HEK293T (cell line): Measurements from ENCODE around the gene PKP1.

Experiments
- CTCF ChIA-PET: fragments of 350-600 bp; formaldehyde crosslinking; extraction: SDS; loops from one replicate; lab custom pipeline; 2021; ENCODE audit warnings: antibody characterized with exemption, inconsistent platforms; lab: Yijun Ruan, JAX
- POLR2A ChIA-PET: fragments of 350-600 bp; formaldehyde crosslinking; extraction: SDS; loops from one replicate; lab custom pipeline; 2020; ENCODE audit warnings: antibody characterized with exemption, inconsistent platforms; lab: Yijun Ruan, JAX
- DNase-seq: peaks from one replicate; pipeline ENCODE4 v3.0.0; 2012; ENCODE audit warnings: mixed read lengths; ENCODE audit errors: extremely low spot score
- ARNT ChIP-seq: fragments of 450-650 bp; IDR thresholded peaks from 2 replicates; pipeline ENCODE4 v1.6.1; 2017; ENCODE audit warnings: mild to moderate bottlenecking
- BHLHE40 ChIP-seq: fragments of 450-650 bp; IDR thresholded peaks from 2 replicates; pipeline ENCODE4 v1.6.1; 2016; ENCODE audit warnings: mild to moderate bottlenecking, moderate library complexity, borderline replicate concordance
- CTBP1 ChIP-seq: fragments of 450-650 bp; IDR thresholded peaks from 2 replicates; pipeline ENCODE4 v1.6.1; 2016; ENCODE audit warnings: borderline replicate concordance
- ELF4 ChIP-seq: fragments of 450-650 bp; IDR thresholded peaks from 2 replicates; pipeline ENCODE4 v1.6.1; 2017; ENCODE audit warnings: antibody characterized with exemption
- FOXA1 ChIP-seq: fragments of 450-650 bp; IDR thresholded peaks from 2 replicates; pipeline ENCODE4 v1.6.1; 2016; ENCODE audit warnings: mild to moderate bottlenecking
- FOXK2 ChIP-seq: fragments of 450-650 bp; IDR thresholded peaks from 2 replicates; pipeline ENCODE4 v1.6.1; 2016; ENCODE audit warnings: mild to moderate bottlenecking
- FOXM1 ChIP-seq: fragments of 450-650 bp; IDR thresholded peaks from 2 replicates; pipeline ENCODE4 v1.6.1; 2017; ENCODE audit warnings: mild to moderate bottlenecking, borderline replicate concordance
- HDGF ChIP-seq: fragments of 450-650 bp; IDR thresholded peaks from 2 replicates; pipeline ENCODE4 v1.6.1; 2017; ENCODE audit warnings: antibody characterized with exemption, borderline replicate concordance
- L3MBTL2 ChIP-seq: fragments of 450-650 bp; conservative IDR thresholded peaks from 2 replicates; pipeline ENCODE4 v1.6.1; 2016; ENCODE audit warnings: mild to moderate bottlenecking
- LEF1 ChIP-seq: fragments of 450-650 bp; IDR thresholded peaks from 2 replicates; pipeline ENCODE4 v1.6.1; 2017; ENCODE audit warnings: mild to moderate bottlenecking, borderline replicate concordance
- NFRKB ChIP-seq: fragments of 450-650 bp; IDR thresholded peaks from 2 replicates; pipeline ENCODE4 v1.6.1; 2016; ENCODE audit warnings: mild to moderate bottlenecking, moderate library complexity
- SP1 ChIP-seq: fragments of 450-650 bp; IDR thresholded peaks from 2 replicates; pipeline ENCODE4 v1.6.1; 2017
- SUZ12 ChIP-seq: fragments of 450-650 bp; IDR thresholded peaks from 2 replicates; pipeline ENCODE4 v1.6.1; 2016; ENCODE audit warnings: mild to moderate bottlenecking
- TARDBP ChIP-seq: fragments of 450-650 bp; IDR thresholded peaks from 2 replicates; pipeline ENCODE4 v1.6.1; 2016
- ZNF384 ChIP-seq: fragments of 450-650 bp; IDR thresholded peaks from 2 replicates; pipeline ENCODE4 v1.6.1; 2016
- TF ChIP-seq, protein P1 (sequence below): fragments of 450-650 bp; IDR thresholded peaks from 2 replicates; pipeline ENCODE4 v1.6.1; 2016

Gene PKP1

DNA sequence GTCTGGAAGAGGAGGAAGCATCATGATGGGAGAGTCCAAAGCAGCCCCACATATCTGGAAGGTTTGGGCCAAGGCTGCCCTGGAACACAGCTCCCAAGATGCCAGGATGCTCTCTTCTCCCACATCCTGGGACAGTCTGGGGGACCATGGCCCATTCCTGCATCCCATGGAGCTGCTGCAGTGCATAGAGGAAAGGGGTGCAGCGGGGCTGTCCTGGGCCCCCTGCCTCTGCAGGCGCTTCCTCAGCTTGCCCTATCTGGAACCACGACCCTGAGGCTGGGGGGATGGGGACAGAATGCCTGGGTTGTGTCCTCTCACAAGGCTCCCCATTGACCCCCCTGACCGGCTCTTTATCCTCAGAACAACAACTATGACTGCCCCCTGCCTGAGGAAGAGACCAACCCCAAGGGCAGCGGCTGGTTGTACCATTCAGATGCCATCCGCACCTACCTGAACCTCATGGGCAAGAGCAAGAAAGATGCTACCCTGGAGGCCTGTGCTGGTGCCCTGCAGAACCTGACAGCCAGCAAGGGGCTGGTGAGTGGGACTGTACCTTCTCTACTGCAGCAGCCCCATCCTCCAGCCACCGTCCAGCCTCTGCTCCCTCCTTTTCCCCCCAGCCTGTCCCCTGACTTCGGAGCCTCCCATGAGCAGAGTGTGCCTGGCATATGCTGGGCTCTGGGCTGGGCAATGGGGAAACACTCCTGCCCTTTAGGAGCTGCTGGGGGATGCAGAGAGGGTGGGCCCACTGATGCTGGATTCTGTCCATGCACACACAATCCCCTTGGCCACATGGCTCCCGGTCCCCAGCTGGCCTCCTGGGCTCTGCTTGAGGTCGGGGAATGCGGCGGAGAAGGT, 39.6 kb downstream of the PKP1 start:
- TF ChIP-seq TARDBP (no peak), ELF4 (no peak), FOXA1 (no peak), FOXK2 (no peak), LEF1 (no peak), ZNF384 (no peak), BHLHE40 (no peak), NFRKB (no peak), L3MBTL2 (no peak), HDGF (no peak), SP1 (no peak), FOXM1 (no peak), CTBP1 (no peak), SUZ12 (no peak), ARNT (no peak)
- TF ChIP-seq, protein P1, sequence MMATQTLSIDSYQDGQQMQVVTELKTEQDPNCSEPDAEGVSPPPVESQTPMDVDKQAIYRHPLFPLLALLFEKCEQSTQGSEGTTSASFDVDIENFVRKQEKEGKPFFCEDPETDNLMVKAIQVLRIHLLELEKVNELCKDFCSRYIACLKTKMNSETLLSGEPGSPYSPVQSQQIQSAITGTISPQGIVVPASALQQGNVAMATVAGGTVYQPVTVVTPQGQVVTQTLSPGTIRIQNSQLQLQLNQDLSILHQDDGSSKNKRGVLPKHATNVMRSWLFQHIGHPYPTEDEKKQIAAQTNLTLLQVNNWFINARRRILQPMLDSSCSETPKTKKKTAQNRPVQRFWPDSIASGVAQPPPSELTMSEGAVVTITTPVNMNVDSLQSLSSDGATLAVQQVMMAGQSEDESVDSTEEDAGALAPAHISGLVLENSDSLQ = no peak
- DNase-seq = no peak
- CTCF ChIA-PET = no interaction called here
- POLR2A ChIA-PET = no interaction called here

DNA sequence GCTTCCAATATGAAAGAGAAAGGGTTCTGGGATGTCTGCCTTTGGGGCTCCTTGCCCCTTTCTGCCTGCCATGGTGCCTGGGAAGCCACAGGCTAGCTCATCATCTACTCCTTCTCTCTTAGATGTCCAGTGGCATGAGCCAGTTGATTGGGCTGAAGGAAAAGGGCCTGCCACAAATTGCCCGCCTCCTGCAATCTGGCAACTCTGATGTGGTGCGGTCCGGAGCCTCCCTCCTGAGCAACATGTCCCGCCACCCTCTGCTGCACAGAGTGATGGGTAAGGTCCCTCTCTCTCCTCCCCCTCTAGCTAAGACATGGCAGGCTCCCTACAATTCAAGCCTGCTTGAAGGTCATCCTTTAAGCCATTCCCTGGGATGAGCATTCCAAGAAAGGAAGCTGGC, 41.0 kb downstream of the PKP1 start:
- TF ChIP-seq ZNF384 (no peak), NFRKB (no peak), ELF4 (no peak), L3MBTL2 (no peak), FOXK2 (no peak), TARDBP (no peak), ARNT (no peak), SP1 (no peak), SUZ12 (no peak), LEF1 (no peak), CTBP1 (no peak)
- no peak for DNase-seq
- ChIA-PET POLR2A (no interaction called here), CTCF (no interaction called here)

DNA sequence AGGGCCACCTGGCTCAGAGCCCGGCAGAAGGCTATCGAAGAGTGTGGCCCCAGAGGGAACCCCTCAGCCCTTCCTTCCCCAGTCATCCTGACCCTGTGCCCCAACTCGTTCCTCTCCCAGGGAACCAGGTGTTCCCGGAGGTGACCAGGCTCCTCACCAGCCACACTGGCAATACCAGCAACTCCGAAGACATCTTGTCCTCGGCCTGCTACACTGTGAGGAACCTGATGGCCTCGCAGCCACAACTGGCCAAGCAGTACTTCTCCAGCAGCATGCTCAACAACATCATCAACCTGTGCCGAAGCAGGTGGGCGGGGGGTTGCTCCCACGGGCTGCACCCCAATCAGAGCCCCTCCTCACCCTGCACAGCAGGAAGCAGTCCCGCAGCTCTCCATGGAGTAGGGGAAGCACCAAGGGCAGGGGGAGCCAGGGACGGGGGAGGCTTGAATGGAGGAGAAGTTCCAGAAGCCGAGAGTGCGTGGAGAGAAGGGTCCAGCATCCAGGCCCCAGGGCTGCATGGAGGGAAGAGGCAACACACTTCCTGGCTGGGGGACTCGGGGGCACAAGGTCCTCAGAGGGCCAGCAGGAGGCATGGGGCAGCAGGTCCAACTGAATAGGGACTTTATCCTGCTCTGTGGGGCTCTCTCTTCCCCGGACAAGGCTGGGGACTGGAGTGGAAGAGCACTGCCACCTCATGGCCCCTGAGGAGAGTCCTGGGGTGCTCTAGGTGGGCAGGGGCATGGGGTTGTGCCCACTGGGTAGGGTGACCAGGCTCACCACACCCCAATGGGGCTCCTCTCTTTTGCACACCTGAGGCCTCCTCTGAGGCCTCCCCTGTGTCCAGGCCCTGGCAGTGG, 41.7 kb downstream of the PKP1 start:
- TF ChIP-seq, protein P1 = no peak
- DNase-seq = no peak
- POLR2A ChIA-PET = no interaction called here
- CTCF ChIA-PET = no interaction called here

DNA sequence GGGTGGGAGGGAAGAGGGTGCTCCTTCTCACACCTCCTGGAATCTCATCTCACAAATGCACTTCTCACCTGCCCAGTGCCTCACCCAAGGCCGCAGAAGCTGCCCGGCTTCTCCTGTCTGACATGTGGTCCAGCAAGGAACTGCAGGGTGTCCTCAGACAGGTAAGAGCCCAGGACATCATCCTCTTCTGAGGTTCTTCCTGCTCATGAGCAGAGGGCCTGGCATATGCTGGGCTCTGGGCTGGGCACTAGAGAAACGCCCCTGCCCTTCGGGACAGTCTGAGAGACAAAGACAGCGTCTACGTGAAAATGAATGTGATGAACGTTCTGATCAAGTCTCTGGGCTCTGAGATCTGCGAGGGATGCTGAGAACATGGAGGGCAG, 42.4 kb downstream of the PKP1 start:
- ChIA-PET POLR2A (no interaction called here), CTCF (no interaction called here)
- TF ChIP-seq L3MBTL2 (no peak), SUZ12 (no peak), FOXA1 (no peak), LEF1 (no peak), HDGF (no peak), ARNT (no peak), SP1 (no peak), CTBP1 (no peak), NFRKB (no peak), TARDBP (no peak), FOXM1 (no peak), ELF4 (no peak), BHLHE40 (no peak), FOXK2 (no peak)
- TF ChIP-seq, protein P1 = no peak
- no peak for DNase-seq

- ChIA-PET CTCF (interaction anchor here (1.1 kb wide), 1 partner anchor 20 kb away, joined by 4 read pairs; no protein-coding TSS in a partner anchor), POLR2A (no interaction called here)
- no peak for TF ChIP-seq BHLHE40
- TF ChIP-seq FOXM1 = no peak
- no peak for DNase-seq
Observed at GRCh38 chr1:201326710-201327109, 43.4 kb downstream of the PKP1 start.

- ChIA-PET CTCF (interaction anchor here (1.1 kb wide), 1 partner anchor 19 kb away, joined by 4 read pairs; no protein-coding TSS in a partner anchor), POLR2A (no interaction called here)
- TF ChIP-seq SUZ12 = no peak
- no peak for TF ChIP-seq L3MBTL2
- no peak for TF ChIP-seq FOXM1
- TF ChIP-seq ARNT = no peak
- TF ChIP-seq FOXK2 = no peak
- no peak for TF ChIP-seq HDGF
- TF ChIP-seq ZNF384 = no peak
- no peak for TF ChIP-seq ELF4
- TF ChIP-seq LEF1 = no peak
- TF ChIP-seq CTBP1 = no peak
- TF ChIP-seq FOXA1 = no peak
- TF ChIP-seq SP1 = no peak
- DNase-seq = no peak
Observed at GRCh38 chr1:201327687-201328240, 44.5 kb downstream of the PKP1 start.
